ENCODE measurements around the gene NAA25.
"Not testable (repeated sequence)": the region's sequence is repeated elsewhere in the genome, so short reads cannot be mapped to it uniquely, and the experiment has no call there.

Gene NAA25

DNA sequence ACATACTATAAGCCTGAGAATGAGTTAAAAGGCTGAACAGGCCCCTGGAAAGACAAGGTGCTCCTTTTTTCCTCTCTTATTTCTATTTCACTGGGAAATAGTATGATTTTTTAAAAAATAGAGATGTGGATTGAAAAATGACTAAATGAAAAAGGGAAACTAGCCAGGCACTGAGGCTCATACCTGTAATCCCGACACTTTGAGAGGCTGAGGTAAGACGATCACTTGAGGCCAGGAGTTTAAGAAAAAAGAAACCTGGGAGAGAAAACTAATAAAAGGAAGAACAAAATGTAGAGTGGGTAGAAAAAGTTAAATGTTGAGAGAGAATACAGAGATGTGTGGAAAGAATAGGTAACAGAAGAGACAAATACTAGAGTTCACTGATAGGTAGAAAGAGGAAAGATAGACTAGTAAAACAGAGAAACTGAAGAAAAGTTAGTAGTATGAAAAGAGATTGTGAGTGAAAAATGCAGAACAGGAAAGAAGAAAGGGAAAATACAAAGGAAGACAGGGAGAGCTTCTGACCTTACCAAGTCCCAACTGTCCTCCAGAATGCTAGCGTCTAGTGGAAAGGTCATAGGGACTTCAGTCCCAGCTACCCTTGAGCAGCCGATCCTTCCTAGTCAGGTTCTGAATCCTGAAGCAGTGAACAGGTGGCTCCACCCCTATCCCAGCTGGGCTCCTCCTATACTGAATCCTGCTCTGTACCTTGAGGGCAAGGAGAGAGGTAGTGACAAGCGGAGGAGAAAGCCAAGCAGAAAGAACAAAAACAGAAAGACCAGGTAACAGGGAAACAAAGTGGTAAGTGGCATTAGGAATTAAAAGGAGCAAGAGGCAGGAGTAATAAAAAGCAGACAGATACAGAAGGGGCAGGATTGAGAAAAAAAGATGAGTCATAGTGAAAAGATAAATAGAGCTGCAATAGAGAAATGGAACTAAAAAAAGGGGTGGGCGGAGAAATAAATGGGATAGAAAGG lies 102.9 kb downstream of the NAA25 start:
- no peak for DNase-seq

DNA sequence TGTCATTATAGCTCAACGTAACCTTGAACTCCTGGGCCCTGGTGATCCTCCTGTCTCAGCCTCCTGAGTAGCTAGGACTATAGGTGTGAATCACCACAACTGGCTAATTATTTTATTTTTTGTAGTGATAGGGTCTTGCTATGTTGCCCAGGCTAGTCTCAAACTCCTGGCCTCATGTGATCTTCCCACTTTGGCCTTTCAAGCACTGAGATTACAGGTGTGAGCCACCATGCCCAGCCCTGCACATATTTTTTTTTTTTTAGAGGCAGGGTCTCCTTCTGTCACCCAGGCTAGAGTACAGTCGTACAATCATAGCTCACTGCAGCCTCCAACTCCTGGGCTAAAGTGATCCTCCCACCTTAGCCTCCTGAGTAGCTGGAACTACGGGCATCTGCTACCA lies 104.5 kb downstream of the NAA25 start:
- DNase-seq, result no peak

DNA sequence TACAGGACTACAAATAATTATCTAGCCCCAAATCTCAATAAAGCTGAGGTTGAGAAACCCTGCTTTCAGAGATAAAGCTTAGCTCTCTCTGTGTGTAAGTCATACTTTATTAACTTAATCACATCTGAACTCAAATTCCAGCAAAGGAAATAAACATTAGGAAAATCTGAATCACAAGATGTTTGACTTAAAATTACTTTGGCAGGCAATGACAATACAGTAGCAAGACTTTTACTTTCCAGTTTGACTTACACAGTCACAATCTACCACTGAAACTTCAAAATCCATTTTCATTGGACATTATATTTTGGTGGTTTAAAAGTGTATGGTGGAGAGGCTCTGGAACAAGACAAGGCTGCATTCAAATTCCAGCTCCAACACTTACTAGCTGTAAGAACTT lies 107.0 kb downstream of the NAA25 start:
- no peak for DNase-seq

DNA sequence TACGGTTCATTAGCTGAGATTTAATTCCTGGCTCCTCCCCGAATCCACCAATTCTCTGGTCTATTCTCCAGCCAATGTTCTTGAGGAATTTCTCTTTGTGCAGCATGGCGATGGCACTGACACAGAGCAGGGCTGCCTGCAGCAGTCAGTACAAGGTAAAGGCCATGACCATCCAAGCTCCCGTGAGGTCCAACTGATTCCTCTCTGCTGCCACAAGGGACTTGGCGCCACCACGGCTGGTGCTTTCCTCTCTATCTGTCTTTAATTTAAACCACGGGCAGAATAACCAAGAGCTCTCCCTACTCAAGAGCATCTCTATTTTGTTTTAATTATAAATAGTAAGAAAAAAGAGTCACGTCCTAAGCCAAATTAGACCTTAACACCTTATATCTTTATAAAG lies 107.8 kb downstream of the NAA25 start:
- DNase-seq, result no peak

DNA sequence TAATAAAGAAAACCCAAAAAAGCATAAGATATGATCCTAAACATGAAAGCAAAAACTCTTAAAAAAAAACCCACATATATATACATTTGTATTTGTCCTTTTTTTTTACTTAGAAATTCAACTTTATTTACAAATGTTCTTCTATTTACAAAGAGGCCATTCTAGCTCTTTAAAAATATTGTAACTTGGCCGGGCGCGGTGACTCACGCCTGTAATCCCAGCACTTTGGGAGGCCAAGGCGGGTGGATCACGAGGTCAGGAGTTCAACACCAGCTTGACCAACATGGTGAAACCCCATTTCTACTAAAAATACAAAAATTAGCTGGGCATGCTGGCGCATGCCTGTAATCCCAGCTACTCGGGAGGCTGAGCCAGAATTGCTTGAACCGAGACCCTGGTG lies 109.5 kb downstream of the NAA25 start:
- DNase-seq, result not testable (repeated sequence)

DNA sequence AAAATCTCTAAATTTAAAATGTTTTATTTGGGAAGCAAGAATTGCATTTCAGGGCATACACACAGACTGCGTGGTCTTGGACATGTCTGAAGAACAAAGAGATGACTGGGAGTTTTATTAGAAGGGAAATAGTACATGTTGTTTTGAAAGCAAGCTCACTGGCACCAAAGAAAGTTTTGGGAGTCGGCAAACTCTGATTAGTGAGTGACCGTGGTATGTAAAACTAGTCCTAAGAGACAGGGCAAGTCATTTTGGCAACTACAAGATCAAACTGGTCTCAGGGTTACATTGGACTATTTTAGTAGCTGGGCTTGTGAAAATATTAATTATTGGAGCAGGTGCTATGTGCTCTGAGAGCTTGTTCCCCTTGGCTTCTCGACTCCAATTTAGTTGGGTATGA lies 110.6 kb downstream of the NAA25 start:
- no peak for DNase-seq

DNA sequence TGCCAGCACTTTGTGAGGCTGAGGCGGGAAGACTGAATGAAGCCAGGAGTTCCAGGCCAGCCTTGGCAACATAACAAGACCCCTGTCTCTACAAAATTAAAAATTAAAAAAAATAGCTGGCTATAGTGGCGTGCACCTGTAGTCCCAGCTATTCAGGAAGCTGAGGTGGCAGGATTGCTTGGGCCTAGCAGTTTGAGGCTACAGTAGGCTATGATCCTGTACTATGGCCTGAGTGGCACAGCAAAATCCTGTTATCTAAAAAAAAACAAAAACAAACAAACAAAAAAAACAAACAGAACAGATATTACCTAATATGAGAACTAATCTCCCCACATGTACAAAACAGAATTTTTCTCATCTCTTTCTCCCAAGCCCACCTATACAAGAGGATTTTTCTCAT lies 111.3 kb downstream of the NAA25 start:
- no peak for DNase-seq

DNA sequence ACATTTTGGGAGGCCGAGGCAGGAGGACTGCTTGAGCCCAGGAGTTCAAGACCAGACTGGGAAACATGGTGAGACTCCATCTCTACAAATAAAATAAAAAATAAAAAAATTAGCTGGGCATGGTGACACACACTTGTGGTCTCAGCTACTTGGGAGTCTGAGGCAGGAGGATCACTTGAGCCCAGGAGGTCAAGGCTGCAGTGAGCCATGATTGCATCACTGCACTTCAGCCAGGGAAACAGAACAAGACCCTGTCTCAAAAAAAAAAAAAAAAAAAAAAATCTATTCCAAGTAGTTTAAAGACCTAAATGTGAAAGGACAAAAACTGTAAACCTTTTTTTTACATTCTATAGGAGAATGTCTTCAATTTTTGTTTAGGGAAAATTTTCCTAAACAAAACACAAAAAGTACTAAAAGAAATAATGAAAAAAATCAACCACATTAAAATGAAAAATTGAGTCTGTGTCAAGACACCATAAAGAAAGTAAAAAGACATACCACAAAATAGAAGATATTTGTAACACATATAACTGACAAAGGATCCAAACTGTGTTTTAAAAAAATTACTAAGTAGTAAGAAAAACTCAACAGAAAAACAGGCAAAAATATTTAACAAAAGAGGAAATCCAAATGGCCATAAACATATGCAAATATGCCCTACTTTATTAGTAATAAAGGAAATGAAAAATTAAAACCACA lies 112.7 kb downstream of the NAA25 start:
- DNase-seq, result no peak

DNA sequence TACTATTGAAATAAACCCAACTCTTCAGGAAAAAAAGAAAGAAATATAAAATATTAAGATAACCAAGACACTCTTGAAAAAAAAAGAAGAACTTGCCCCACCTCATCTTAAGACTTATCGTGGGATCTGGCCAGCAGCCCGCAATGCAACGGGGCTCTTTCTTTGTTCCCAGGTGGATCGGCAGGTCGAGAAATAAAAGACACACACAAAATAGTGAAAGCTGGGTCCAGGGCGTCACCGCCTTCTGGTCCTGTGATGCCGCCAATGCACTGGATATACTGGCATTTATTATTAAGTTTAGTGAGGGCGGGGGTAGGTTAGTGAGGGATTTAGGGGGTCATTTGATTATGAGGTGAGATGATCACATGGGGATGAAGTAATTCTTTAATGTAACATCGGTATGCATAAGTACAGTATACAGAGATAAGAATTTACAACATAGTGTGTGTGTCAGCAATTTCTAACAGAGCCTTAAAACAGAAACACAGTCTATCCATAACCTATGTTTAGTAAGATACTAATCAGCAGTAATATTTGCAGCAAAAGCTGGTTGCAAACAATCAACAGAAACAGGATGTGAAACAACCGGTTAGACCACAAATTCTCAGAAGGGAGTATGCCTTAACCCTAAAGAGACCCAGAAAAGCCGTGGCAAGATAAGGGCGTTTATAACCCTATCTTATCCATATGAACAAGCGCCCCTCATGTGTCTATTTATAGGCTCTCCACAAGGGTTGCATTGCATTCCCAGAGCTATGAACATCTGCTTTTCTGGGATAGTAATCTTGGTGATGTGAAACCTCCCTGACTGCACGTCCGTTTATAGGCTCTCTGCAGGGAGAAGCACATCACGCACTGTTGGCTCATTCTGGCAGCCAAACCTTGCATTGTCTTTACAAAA lies 114.1 kb downstream of the NAA25 start:
- not testable (repeated sequence) for DNase-seq

DNA sequence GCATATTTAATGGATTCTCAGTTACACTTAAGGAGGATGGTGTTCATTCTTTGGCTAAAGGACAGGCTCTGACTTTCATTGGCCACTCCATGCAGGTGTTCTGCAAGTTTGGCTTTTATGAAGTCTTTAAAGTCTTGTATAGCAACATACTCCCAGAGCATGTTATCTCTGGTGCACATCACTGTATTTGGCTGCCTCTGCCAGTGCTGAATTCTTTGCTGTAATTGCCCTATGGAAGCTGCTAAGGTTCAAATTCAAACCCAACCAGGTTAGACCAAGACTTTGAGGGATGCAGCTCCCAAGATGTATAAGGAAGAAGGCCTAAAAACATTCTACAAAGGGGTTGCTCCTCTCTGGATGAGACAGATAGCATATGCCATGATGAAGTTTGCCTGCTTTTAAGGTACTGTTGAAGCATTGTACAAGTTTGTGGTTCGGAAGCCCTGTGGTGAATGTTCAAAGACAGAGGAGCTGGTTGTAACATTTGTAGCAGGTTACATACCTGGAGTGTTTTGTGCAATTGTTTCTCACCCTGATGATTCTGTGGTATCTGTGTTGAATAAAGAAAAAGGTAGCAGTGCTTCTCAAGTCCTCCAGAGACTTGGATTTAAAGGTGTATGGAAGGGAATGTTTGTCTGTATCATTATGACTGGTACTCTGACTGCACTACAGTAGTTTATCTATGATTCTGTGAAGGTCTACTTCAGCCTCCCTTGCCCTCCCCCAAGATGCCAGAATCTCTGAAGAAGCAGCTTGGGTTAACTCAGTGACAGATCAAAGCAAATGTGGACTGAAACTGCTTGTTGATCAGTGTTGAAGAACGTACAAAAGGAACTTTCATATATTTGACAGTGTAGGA lies 115.1 kb downstream of the NAA25 start:
- no peak for DNase-seq

DNA sequence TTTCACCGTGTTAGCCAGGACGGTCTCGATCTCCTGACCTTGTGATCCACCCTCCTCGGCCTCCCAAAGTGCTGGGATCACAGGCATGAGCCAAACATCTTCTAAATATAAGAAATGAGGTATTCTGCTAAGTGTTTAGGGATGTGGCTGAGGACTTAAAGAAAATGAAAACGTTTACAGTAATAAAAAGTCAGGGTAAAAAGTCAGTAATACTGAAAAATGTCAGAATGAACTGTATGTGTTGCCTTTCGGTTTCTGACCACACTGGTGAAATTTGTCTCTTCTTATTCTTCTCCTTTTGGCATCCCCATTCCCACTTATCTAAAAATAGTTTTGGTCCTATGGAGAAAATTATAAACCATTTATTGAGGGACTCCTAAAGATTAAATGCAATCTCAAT lies 116.1 kb downstream of the NAA25 start:
- no peak for DNase-seq

DNA sequence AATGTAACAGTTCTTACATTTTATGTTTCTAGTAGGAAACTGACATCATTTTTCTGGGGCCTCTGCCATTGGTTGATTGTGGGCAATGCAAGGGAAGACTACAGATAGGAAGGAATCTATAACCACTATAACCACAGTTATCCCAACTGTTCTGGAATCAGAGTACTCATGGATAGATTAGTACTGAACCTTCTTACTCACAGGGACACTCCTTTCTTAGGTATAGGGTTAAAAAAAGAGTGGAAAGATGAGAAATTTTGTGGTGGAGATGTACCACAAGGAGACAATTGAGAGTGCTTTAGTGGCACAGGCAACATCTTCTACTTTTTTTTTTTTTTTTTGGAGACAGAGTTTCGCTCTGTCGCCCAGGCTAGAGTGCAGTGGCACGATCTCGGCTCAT lies 116.6 kb downstream of the NAA25 start:
- DNase-seq, result no peak

DNA sequence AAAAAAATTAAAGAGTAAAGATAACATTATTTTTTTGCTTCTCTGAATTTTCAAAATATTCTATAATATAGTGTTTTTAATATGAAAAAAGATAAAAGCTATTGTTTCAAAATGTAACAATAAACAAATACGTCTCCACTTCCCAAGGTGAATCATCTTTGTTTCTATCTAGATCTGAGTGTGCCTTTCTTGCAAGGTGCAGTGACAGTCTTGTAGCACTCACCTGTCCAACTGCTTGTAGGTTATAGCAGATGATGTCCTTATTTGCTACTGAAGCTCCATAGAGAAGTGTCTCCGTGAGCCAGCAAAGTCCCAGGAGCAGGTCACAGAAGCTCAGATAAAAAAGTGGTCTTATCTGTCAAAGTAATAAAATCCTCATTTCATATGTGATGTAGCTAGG lies 117.0 kb downstream of the NAA25 start:
- no peak for DNase-seq

DNA sequence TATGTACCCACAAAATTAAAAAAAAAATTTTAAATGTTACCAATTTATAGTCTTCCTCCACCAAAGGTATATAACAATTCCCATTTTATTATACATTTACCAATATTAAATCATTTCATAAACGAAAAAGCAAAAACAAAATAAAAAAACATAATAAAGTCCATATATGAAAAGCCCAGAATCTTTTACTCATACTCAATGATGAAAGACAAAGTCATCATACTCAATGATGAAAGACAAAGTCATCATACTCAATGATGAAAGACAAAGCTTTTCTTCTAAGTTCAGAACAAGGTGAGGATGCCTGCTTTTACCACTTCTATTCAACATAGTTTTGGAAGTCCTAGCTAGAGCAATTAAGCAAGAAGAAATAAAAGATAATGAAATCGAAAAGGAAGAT lies 123.8 kb downstream of the NAA25 start:
- no peak for DNase-seq

DNA sequence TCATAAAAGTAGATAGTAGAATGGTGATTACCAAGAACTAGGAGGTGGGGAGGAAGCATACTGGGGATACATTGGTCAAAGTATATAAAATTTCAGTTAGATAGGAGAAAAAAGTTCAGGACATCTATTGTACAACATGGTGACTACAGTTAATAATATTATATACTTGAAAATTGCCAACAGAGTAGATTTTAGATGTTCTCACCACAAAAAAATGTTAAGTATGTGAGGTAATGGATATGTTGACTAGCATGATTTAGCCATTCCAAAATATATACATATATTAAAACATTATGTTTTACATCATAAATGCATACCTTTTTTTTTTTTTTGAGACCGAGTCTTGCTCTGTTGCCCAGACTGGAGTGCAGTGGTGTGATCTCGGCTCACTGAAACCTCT lies 126.6 kb downstream of the NAA25 start:
- no peak for DNase-seq

DNA sequence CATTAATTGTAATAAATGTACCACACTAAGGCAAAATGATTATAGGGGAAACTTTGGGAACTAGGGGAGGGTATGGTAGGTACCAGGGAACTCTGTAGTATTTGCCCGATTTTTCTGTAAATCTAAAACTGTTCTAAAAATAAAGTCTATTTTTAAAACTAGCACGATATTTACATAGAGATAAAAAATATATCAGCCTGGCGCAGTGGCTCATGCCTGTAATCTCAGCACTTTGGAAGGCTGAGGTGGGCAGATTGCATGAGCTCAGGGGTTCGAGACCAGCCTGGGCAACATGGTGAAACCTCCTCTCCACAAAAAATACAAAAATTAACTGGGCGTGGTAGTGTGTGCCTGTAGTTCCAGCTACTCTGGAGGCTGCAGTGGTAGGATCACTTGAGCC lies 128.0 kb downstream of the NAA25 start:
- no peak for DNase-seq

DNA sequence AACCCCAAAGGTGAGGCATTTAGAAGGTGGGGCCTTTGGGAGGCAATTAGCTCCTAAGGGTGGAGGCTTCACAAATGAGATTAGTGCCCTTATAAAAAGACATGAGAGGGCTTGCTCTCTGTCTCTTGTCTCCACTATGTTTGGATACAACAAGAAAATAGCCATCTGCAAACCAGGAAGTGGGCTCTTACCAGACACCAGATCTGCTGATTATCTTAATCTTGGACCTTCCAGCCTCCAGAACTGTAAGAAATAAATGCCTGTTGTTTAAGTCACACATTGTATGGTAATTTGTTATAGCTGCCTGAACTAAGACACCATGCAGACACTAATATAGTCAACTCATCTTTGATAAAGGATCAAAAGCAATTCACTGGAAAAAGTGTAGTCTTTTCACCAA lies 130.0 kb downstream of the NAA25 start:
- DNase-seq, result no peak

DNA sequence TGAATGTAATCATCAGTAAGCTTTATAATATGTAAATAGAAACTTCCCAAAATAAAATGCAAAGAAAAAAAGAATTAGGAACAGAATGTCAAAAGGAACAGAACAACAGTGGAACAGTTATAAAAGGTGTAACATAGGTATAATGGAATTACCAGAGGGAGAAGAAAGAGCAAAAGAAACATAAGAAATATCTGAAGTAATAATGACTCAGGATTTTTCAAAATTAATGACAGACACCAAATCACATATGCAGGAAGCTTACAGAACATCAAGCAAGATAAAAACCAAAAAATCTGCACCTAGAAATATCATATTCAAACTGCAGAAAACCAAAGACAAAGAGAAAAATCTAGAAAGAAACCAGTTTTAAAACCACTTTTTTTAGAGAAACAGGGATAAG lies 131.7 kb downstream of the NAA25 start:
- no peak for DNase-seq
